ENCODE results near the gene FAM200C.

FAM200C gene

DNA sequence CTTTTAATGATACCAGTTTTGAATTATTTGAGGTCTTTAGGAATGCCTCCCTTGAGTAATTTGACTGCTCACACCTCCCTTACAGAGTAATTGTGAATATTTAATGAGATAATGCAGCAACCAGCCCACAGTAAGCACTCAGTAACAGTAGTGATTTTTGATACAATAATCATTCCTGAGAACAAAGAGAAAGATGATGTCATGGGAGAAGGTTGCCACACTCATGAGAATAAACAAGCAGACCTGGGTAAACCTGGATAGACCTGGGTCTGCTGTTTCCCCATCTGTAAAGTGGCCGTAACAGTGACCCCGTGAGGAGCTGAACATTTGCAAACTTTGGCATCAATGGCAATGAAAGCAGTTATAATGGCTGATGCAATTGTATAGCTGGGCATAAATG lies 33.6 kb downstream of the FAM200C start:
- DNase-seq = no peak

DNA sequence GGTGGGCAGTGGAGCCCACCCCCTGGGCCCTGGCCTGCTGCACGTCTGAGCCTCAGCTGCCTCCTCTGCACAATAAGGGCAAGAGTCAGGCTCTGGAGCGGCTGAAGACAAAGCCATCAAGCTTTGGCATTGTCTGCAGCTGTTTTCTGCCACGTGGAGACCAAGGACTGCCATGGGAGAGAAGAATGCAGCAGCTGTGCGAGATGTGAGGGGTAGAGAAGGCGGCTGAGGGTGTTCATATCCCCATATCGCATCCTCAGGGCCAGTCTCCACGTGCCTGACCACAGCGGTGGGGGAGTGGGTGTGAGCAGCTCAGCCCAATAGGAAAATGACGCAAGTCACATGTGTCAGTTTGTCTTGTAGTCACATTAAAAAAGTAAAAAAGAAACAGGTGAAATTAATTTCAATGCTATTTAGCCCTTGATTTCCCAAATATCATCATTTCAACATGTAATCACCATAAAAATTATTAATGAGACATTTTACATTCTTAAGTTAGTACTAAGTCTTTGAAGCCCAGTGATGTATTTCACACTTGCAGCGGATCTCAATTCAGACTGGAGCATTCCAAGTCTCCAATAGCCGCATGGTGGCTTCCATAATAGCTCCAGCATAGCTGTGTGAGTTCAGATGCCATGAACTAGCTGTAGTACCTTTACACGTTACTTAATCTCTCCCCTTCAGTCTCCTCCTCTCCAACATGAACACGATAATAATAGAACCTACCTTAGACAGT lies 36.0 kb downstream of the FAM200C start:
- no peak for DNase-seq

DNA sequence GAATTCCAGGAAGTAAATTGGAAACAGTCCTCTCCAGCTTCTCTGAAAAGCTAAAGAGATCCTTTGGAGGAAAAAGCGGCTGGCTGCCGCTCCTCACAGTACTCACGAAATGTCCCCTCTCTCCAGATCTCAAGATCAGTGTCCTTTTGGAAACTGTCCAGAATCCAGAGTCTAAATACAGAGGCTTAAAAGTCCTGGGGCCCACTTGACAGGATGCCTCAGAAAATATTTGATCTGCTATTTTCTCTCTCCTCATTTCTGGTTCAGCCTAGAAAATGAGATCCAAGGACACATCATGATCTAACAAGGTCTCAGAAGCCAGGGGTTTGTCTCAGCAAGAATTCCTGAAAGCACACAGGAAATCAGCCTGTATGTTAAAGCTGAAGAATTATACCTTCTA lies 36.6 kb downstream of the FAM200C start:
- no peak for DNase-seq

DNA sequence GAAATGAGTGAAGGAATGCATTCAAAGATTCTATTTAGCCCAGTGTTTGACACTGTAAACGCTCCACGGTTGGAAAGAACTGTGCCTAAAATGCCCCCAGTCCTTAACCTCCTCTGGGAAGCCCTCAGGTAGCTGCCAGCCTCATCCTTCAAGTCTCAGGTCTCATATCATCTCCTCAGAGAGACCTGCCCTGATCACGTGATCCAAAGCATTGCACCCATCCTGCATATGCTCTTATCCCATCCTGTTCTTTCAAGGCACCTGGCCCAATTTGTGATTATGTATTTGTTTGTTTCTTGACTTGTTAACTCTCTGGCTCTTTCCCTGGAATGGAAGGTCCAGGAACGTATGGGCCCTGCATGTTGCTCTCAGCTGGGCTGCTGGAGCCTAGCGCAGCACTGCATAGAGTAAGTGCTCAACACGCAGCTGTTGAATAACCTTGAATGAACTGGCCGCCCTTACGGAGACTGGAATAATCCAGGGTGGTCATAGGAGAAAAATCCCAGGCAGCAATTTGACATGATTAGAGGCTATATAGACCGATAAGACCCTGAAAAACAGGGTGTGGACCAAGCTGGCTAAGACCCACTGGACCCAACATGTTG lies 38.1 kb downstream of the FAM200C start:
- DNase-seq = no peak

DNA sequence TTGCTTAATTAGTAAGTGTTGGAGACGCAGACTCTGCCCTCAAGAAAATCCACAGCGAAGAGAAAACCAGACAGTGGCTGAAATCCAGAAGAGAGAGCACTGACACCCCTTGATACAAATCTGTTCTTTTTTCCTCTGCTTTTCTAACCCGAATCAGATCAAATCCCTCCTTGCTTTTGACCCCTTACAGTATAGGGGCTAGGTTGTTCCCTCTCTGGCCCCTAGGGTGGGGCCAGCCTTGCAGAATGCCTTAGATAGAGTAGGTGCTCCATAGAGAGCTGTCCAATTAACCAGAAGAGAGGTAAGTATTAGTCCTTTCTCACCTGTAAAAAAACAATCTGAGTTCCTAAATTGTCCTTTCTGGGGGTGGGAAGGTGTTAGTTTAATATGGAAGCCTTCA lies 39.5 kb downstream of the FAM200C start:
- no peak for DNase-seq

DNA sequence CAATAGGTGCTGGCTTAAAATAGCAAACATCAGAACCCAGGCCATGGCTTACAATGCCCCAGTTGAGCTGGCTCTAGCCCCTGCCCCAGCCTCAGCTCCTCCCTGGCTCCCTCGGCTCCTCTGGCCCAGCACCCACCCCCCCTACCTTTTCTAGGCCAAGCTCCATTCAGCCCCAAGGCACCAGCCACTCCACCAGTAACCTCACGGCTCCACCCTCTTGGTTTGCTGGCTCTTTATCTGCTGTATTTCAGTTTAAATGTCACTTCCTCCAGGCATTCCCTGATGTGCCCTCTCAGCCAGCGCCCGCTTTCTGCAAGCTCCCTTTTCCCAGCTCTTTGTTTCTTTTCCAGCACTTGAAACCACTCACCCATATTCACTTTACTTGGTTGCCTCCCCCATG lies 40.0 kb downstream of the FAM200C start:
- no peak for DNase-seq

DNA sequence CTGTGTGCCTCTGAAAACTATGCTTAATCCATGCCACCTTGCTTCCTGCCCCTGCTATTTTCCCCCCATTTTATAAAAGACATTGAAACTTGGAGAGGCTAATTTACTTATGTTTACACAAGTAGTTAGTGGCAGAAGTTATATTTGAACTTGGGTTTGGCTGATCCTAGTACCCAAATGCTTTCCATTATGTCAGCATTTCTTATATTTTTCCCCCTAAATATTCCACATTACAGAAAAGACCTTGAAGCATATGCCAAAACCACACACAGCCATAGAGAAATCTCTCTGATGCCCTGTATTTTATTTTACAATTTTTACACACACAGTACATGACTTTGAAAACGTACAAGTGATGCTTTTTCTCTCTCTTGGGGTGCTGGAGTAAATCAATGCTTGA lies 40.6 kb downstream of the FAM200C start:
- no peak for DNase-seq

DNA sequence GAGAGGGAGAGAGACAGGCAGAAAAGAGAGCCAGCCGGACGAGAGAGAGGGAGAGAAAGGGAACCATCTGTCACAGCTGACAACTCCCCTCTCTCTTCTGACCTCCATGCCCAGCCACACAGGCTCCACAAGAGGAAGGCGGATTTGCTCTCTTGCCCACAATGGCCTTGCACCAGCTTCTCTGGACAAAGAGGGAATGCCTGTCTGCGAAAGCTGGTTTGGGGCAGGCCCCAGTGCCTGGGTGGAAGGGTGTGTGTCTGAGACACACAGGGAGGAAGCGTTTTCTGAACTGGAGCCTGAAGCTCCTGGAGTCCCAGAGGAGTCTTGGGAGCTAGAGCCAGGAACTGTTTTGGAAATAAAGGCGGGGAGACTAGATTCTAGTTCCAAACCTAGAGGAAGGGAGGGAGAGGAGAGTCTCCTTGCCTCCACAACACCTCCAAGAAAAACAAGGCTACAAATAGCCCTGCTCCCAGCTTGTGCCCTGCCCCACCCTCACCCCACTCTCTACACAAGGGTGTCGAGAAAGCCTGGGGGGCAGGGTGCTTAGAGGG lies 41.9 kb downstream of the FAM200C start:
- DNase-seq = no peak

DNA sequence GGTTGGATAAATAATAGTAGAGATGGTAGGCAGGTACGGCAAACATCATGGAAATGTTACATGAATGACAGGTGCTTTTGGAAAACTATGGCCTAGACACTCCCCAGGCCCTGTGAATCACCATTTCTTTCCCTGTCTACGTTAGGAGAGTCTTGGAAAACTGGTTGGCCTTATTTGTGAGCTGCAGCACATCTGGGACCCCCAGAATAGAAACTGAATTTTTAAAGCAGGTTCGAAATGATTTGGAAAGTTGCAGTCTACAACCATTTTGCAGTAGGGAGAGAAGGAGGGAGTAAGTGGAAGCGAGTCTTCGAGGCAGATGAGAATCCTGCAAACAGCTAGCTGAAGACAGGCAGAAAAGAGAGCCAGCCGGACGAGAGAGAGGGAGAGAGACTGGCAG lies 42.5 kb downstream of the FAM200C start:
- no peak for DNase-seq

DNA sequence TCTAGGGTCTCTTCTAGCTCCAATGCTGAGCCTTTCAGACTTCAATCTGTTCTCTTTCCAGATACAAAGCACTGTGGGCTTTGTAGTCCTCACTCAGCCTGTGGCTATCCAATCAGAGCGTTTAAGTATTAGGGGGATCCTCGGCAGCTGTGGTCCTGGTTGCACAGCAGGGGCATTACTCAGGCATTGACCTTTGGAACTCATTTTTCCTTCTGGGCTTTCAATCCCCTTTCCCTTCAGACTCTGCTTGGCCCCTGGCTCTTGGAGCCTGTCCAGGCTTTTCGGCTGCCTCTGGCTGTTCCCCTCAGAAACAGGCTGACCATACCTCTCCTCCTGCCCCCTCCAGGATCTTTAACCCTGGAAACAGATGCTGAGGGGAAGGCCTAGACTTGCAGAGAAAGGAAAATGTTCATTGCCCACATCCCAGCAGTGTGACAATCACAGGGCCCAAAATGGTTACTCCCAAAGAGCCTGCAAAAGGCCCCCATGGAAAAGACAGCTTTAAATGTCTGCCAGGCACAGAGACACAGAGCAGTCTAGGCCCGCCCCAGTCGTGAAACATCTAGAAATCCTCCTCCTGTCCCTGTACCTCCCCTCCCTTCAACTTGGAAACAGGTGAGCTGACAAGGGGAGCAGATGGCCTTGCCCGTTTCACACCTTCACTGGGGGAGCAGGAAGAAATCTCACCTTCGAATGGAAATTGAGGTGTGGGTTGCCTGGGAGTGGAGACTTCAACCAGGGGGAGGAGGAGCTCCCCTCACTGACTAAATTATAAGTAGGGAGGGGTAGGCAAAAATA lies 43.1 kb downstream of the FAM200C start:
- no peak for DNase-seq

DNA sequence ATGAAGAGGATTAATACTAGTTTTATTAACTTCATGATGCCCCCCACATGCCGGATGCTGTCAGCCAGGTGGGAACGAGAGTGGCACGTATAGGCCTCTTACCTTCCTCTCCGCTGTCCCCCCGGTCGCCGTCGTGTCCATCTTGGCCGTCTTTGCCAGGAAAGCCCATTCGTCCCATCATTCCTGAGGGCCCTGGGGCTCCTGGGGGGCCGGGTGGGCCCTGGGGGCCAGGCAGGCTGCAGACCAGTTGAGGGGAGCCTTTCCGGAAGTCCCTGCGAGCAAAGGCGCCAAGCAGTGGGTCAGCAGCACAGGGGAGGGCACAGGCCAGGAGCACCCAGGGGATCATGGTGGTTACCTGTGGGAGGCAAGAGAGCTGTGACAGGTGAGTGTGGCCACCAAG lies 45.2 kb downstream of the FAM200C start:
- no peak for DNase-seq

DNA sequence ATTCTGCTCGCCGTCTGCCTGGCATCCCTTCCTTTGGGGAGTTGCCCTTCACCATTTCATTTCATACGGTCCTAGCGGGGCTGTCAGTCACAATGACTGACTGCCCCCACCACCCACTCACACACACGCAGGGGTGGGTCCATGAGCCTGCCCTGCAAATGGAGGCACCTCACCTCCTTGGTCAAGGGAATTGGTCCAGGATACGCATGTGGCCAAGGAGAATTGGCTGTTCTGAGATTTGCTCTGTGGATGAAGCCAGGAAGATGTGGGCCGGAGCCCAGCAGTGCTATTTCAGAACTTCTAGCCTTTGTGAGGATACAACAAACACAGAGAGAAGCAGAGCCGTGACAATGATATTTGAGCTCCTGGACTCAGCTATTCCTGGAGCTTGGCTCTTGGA lies 46.5 kb downstream of the FAM200C start:
- no peak for DNase-seq

DNA sequence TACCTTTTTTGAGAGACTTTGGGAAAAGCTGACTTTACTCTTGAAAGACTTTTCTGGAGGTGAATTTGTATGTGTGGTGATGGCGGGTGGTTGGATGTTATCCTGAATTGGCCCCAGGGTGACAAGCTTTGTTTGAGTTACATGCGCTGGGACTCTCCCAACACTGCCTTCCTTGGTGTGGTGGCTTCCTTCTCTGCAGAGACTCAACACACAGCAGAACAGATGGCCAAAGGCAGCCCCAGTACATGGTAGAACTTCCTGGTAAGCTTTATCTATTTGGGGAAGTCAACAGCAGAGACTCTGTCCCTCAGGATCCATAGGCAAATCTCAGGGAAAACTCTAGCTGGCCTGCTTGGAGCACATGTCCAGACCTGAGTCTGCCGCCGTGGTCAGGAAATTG lies 47.5 kb downstream of the FAM200C start:
- DNase-seq = no peak

DNA sequence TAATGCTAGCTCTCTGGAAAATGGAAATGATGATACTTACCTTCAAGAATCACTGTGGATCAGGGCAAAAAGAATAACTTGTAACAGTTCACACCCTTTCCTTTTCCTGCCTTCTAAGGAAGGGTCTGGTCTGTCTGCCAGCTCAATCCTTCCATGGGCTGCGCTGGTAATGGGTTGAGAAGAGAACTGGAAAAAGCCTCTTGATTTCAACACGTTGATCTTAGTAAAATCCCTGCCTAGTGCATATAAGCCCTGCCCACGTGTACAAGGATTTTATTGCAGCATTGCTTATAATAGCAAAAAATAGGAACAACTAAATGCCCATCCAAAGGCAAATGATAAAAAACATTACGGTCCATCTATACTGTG lies 49.9 kb downstream of the FAM200C start:
- no peak for DNase-seq

DNA sequence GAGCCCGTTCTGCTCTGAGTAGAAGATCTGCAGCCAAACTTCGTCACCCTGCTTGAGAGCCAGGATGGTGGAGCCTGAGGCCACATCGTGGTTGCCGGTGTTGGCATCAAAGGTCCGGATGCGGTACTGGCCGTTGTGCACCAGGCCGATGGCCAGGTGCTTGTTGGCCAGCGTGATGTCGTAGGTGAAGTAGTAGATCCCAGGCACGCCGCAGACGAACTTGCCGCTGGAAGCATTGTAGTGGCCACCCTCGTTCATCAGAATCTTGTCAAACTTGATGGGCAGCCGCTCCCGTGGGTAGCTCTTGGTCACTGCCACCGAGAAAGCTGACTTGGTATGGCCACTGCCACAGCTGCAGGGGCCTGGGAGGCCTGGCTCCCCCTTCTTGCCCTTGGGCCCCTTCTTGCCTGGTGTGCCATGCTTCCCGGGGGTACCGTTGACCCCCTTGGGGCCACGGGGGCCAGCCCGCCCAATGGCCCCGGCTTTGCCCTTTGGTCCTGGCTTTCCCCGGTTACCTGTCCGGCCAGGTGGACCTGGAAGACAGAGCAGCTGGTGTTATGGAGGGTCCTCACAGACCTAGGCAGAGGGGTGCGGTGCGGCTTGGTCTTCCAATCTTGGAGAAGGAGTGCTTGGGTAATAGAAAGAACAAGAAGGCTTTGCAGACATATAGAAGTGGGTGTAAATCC lies 50.5 kb downstream of the FAM200C start:
- DNase-seq = no peak

DNA sequence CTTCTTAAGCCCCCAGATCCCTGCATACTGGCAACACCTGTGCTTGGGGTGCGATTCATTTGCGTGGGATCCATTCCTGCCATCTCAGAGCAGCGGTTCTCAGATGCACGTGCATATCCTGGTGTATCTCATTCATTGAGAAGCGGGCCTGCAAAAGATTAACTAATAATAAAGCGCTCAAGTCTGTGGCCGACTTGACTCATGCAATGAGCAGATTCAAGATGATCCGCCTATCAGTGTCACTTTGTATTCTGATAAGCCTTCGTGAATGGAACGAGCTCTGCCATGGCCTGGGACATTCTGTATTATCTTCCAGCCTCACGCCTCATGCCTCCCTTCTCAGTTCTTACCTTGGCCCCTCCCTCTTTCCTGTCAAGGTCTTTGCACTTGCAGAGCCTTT lies 51.8 kb downstream of the FAM200C start:
- no peak for DNase-seq

DNA sequence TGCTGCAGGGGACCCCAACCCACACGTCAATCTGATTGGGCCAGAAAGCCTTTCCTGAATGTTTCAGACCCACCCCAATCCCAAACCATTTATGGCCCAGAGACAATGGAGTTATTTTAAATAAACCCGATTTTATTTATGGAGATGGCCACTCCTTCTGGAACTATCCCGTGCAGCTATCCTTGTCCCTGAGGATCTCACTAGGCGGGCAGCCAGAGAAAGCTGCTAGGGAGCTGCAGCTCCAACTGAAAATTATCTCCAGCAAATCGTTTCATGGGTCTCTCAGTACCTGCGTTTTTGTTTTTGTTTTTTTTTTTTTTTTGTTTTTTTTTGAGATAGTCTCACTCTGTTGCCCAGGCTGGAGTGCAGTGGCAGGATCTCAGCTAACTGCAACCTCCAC lies 52.4 kb downstream of the FAM200C start:
- DNase-seq = no peak
